ENCODE measurements around the gene KLF4. TPM values are rescaled to one million over a fixed set of nuclear protein-coding genes. Genes with fewer than 3 reads are reported as not detected.

The KLF4 gene
- polyA plus RNA-seq, 1 of the 3 experiments (the other 2 are of a cell fraction), result 7.2 TPM

DNA sequence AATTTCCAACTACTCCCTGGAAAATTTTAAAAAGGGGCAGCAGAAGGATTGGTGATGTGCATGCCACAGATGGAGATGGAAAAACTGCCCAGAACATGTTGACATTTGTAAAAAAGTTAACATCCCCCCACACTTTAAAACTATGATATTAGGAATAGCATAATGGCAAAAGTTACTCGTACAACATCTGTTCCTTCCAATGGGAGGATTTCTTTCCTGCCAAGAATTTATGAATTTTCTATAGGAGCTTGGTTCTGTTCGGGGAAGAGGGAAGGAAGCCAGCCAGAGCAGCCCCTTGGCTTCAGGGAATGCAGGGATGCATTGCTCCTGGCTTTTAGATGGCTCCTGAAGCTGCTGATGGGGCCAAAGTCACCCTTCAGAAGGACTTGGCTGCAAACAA is 22.7 kb downstream of the KLF4 start:
- Histone ChIP-seq H3K4me3 (ENCODE audit: low read depth in 2 of 2, low read length in 1 of 2) (no peak overlapping the region), H3K9me2 (no peaks in the 10 kb centered on the region), H3K4me1 (ENCODE audit: control insufficient read depth in 1 of 2, insufficient read depth in 2 of 2, low read depth in 1 of 2, low read length in 1 of 2) (no peaks in the 10 kb centered on the region; a peak in 1 of 4 replicates), H3F3A (replicated peaks; ENCODE audit: insufficient read depth) (no peaks in the 10 kb centered on the region), H3K79me2 (ENCODE audit: insufficient read depth) (no peaks in the 10 kb centered on the region), H3K9ac (no peak overlapping the region), H3K4me2 (no peak overlapping the region), H3K27ac (ENCODE audit: low read depth in 2 of 2, low read length in 1 of 2) (no peak overlapping the region), H3K36me3 (replicated peaks in 1 of 2; ENCODE audit: control insufficient read depth in 1 of 2, insufficient read depth in 2 of 2, low read length in 1 of 2) (no peaks in the 10 kb centered on the region), H3K9me3 (no peaks in the 10 kb centered on the region), H4K20me1 (ENCODE audit: insufficient read depth) (no peaks in the 10 kb centered on the region), H2AFZ (ENCODE audit: low read depth) (no peak overlapping the region), H3K27me3 (ENCODE audit: insufficient read depth) (peaks cover 47% of the 10 kb centered on the region)
- no peak for DNase-seq
- TF ChIP-seq EP300 (IDR thresholded peaks at IDR 0.05; ENCODE audit: borderline replicate concordance in 1 of 2, low read depth in 1 of 2, low read length in 1 of 2) (no peak), NRF1 (IDR thresholded peaks at IDR 0.05; ENCODE audit: low read depth, low read length) (no peak), FOXJ3 (CRISPR knock-in tag; IDR thresholded peaks at IDR 0.05) (no peak), MEF2A (IDR thresholded peaks at IDR 0.05; ENCODE audit: borderline replicate concordance, low read depth) (no peak), POLR2AphosphoS5 (IDR thresholded peaks at IDR 0.05; ENCODE audit: low read depth, low read length) (no peak), ELF1 (IDR thresholded peaks at IDR 0.05) (no peak), JUND (IDR thresholded peaks at IDR 0.05) (no peak), RAD21 (IDR thresholded peaks at IDR 0.05; ENCODE audit: low read length) (no peak), YY1 (IDR thresholded peaks at IDR 0.05; ENCODE audit: low read depth) (no peak)
- TF ChIP-seq, protein P1, sequence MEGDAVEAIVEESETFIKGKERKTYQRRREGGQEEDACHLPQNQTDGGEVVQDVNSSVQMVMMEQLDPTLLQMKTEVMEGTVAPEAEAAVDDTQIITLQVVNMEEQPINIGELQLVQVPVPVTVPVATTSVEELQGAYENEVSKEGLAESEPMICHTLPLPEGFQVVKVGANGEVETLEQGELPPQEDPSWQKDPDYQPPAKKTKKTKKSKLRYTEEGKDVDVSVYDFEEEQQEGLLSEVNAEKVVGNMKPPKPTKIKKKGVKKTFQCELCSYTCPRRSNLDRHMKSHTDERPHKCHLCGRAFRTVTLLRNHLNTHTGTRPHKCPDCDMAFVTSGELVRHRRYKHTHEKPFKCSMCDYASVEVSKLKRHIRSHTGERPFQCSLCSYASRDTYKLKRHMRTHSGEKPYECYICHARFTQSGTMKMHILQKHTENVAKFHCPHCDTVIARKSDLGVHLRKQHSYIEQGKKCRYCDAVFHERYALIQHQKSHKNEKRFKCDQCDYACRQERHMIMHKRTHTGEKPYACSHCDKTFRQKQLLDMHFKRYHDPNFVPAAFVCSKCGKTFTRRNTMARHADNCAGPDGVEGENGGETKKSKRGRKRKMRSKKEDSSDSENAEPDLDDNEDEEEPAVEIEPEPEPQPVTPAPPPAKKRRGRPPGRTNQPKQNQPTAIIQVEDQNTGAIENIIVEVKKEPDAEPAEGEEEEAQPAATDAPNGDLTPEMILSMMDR (IDR thresholded peaks at IDR 0.05), result no peak
- TF ChIP-seq, protein P2, sequence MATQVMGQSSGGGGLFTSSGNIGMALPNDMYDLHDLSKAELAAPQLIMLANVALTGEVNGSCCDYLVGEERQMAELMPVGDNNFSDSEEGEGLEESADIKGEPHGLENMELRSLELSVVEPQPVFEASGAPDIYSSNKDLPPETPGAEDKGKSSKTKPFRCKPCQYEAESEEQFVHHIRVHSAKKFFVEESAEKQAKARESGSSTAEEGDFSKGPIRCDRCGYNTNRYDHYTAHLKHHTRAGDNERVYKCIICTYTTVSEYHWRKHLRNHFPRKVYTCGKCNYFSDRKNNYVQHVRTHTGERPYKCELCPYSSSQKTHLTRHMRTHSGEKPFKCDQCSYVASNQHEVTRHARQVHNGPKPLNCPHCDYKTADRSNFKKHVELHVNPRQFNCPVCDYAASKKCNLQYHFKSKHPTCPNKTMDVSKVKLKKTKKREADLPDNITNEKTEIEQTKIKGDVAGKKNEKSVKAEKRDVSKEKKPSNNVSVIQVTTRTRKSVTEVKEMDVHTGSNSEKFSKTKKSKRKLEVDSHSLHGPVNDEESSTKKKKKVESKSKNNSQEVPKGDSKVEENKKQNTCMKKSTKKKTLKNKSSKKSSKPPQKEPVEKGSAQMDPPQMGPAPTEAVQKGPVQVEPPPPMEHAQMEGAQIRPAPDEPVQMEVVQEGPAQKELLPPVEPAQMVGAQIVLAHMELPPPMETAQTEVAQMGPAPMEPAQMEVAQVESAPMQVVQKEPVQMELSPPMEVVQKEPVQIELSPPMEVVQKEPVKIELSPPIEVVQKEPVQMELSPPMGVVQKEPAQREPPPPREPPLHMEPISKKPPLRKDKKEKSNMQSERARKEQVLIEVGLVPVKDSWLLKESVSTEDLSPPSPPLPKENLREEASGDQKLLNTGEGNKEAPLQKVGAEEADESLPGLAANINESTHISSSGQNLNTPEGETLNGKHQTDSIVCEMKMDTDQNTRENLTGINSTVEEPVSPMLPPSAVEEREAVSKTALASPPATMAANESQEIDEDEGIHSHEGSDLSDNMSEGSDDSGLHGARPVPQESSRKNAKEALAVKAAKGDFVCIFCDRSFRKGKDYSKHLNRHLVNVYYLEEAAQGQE (IDR thresholded peaks at IDR 0.05; ENCODE audit: low read depth, low read length), result no peak
- ChIA-PET CTCF (interaction anchor here (0.7 to 4.3 kb wide), 4 partner anchors 10 to 1100 kb away, joined by 3 to 49 read pairs (median 4); no protein-coding TSS in a partner anchor), POLR2A (no interaction called here)
- WGBS (ENCODE audit: low lambda C conversion rate), result 62% methylated on average over 2 of the region's 2 CpGs
